Measurements from ENCODE around the gene TEX12.

Gene TEX12

DNA sequence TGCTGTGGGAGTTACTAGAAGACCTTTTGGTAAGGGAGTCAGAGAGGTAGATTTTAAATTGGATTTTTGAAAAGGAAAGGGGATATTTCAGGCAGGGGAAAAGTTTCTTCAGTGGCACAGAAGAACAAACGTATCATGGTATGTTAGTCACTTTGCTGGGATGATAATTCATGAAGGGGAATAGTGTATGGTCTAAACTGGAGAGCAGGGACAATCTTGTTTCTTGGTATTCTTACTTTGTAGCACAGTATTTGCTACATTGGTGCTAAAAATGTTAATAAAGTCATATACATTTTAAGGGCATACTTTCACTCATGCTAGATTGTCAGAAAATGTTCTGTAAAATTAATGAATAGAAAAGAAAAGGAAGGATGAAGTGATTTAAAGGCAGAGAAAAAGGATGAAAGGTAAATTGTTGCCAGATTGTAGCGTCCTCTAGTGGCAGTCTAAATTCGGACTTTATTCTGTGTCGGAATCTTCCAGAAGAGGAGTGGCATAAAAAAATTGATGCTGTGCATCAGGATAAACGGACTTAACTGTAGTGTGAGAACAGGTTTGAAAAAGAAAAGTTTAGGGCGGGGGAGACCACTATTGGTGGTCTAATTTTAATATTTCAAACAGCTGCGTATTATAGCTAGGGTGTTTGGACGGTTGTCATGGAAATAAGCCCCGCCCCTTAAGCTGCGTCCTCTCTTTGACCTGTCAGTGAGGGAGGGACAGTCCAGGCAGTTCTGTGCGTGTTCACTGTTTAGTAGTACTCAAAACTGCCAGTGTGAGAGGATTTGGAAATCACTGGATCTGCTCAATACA is 7.8 kb downstream of the TEX12 start, which contains the start of gene BCO2:
BCO2 (plus strand) TSS at position 724 of the 810 bp plus-strand sequence. CDS start 90 bp downstream, outside the sequence.
- no peak for TF ChIP-seq FOXP2 (optimal IDR thresholded peaks at IDR 0.05; ENCODE audit: control extremely low read depth, extremely low read length, insufficient read depth)
- TF ChIP-seq EZH2 (IDR thresholded peaks at IDR 0.05): no peak
- no peak for TF ChIP-seq POLR2AphosphoS5 (IDR thresholded peaks at IDR 0.05; ENCODE audit: borderline replicate concordance, low read depth, low read length)
- Histone ChIP-seq H3K9ac (ENCODE audit: insufficient read length) (no peak within 1 kb of the TSS), H3K36me3 (ENCODE audit: insufficient read depth, low read length) (no peaks in the 10 kb centered on the region), H3K9me3 (ENCODE audit: low read depth, low read length) (no peaks in the 10 kb centered on the region), H3K4me3 (0 out of 2 replicates have a peak within 1 kb of the TSS, but pooled peaks have one; percentile 16), H3K27ac (no peak within 1 kb of the TSS)
- DNase-seq (ENCODE audit: low read depth, low spot score): no peak

GRCh38 chr11:112175599-112175952 is 8.4 kb downstream of the TEX12 start:
- Histone ChIP-seq H3K4me3 (0 out of 2 replicates have a peak overlapping the region, but pooled peaks have one; percentile 16), H3K9ac (ENCODE audit: insufficient read length) (no peak overlapping the region), H3K9me3 (ENCODE audit: low read depth, low read length) (no peaks in the 10 kb centered on the region), H3K36me3 (ENCODE audit: insufficient read depth, low read length) (no peaks in the 10 kb centered on the region), H3K27ac (no peak overlapping the region)
- no peak for TF ChIP-seq EZH2 (IDR thresholded peaks at IDR 0.05)
- no peak for DNase-seq (ENCODE audit: low read depth, low spot score)

- no peak for TF ChIP-seq FOXP2 (optimal IDR thresholded peaks at IDR 0.05; ENCODE audit: control extremely low read depth, extremely low read length, insufficient read depth)
- no peak overlapping the region for H3K4me3 ChIP-seq
- H3K36me3 ChIP-seq (ENCODE audit: insufficient read depth, low read length): no peaks in the 10 kb centered on the region
- H3K9ac ChIP-seq (ENCODE audit: insufficient read length): no peak overlapping the region
- no peaks in the 10 kb centered on the region for H3K9me3 ChIP-seq (ENCODE audit: low read depth, low read length)
- H3K27ac ChIP-seq: no peak overlapping the region
- DNase-seq (ENCODE audit: low read depth, low spot score): no peak
Measured at GRCh38 chr11:112176077-112176476, 8.9 kb downstream of the TEX12 start.

DNA sequence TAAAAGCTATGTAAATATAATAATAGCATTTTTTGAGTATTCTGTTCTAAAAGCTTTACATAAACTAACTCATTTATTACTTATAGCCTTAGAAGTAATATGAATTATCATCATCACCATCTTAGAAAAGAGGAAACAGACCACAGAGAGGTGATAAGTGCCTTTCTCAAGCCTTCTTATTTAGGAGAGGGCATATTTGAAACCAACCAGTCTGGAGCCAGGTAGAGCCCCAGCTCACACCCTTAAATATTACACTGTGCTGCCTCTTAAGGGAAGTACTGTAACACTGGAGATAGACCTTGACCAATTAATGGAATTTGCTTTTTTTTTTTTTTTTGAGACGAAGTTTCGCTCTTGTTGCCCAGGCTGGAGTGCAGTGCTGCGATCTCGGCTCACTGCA is 10.4 kb downstream of the TEX12 start:
- Histone ChIP-seq H3K27ac (no peak overlapping the region), H3K36me3 (ENCODE audit: insufficient read depth, low read length) (no peaks in the 10 kb centered on the region), H3K4me3 (no peak overlapping the region), H3K9me3 (ENCODE audit: low read depth, low read length) (no peaks in the 10 kb centered on the region), H3K9ac (ENCODE audit: insufficient read length) (no peak overlapping the region)
- DNase-seq (ENCODE audit: low read depth, low spot score): no peak
- TF ChIP-seq FOXP2 (optimal IDR thresholded peaks at IDR 0.05; ENCODE audit: control extremely low read depth, extremely low read length, insufficient read depth): no peak
- TF ChIP-seq POLR2AphosphoS5 (IDR thresholded peaks at IDR 0.05; ENCODE audit: borderline replicate concordance, low read depth, low read length): no peak
- no peak for TF ChIP-seq EZH2 (IDR thresholded peaks at IDR 0.05)

GRCh38 chr11:112178428-112178827 is 11.3 kb downstream of the TEX12 start:
- Histone ChIP-seq H3K36me3 (ENCODE audit: insufficient read depth, low read length) (no peaks in the 10 kb centered on the region), H3K9ac (ENCODE audit: insufficient read length) (no peak overlapping the region), H3K27ac (no peak overlapping the region), H3K4me3 (no peak overlapping the region), H3K9me3 (ENCODE audit: low read depth, low read length) (no peaks in the 10 kb centered on the region)
- no peak for DNase-seq (ENCODE audit: low read depth, low spot score)
- no peak for TF ChIP-seq FOXP2 (optimal IDR thresholded peaks at IDR 0.05; ENCODE audit: control extremely low read depth, extremely low read length, insufficient read depth)
- no peak for TF ChIP-seq POLR2AphosphoS5 (IDR thresholded peaks at IDR 0.05; ENCODE audit: borderline replicate concordance, low read depth, low read length)
- TF ChIP-seq EZH2 (IDR thresholded peaks at IDR 0.05): no peak

DNA sequence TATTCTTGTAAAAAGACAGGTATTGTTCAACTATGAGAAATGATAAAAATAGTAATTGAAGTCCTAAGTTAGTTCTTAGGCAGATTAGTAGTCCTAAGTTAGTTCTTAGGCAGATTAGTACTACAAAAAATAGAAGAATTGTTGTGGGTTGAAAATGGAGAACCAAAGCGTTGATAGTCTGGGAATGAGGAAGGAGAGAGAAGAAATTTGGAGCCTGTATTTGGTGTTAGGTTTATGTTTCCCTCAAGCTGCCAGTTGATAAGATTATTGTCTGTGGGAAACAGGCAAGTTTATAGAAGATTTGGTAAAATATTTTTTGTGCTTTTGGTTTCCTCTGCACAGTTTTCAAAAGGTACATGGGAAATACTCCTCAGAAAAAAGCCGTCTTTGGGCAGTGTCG is 11.8 kb downstream of the TEX12 start:
- Histone ChIP-seq H3K36me3 (ENCODE audit: insufficient read depth, low read length) (no peaks in the 10 kb centered on the region), H3K9me3 (ENCODE audit: low read depth, low read length) (no peaks in the 10 kb centered on the region), H3K4me3 (no peak overlapping the region), H3K9ac (ENCODE audit: insufficient read length) (no peak overlapping the region), H3K27ac (no peak overlapping the region)
- DNase-seq (ENCODE audit: low read depth, low spot score): no peak
- TF ChIP-seq POLR2AphosphoS5 (IDR thresholded peaks at IDR 0.05; ENCODE audit: borderline replicate concordance, low read depth, low read length): no peak
- no peak for TF ChIP-seq EZH2 (IDR thresholded peaks at IDR 0.05)
- no peak for TF ChIP-seq FOXP2 (optimal IDR thresholded peaks at IDR 0.05; ENCODE audit: control extremely low read depth, extremely low read length, insufficient read depth)

GRCh38 chr11:112179601-112180000 is 12.4 kb downstream of the TEX12 start:
- no peak for DNase-seq (ENCODE audit: low read depth, low spot score)
- H3K9ac ChIP-seq (ENCODE audit: insufficient read length): no peak overlapping the region
- H3K27ac ChIP-seq: no peak overlapping the region
- H3K9me3 ChIP-seq (ENCODE audit: low read depth, low read length): no peaks in the 10 kb centered on the region
- no peak for TF ChIP-seq EZH2 (IDR thresholded peaks at IDR 0.05)
- TF ChIP-seq FOXP2 (optimal IDR thresholded peaks at IDR 0.05; ENCODE audit: control extremely low read depth, extremely low read length, insufficient read depth): no peak
- no peak for TF ChIP-seq POLR2AphosphoS5 (IDR thresholded peaks at IDR 0.05; ENCODE audit: borderline replicate concordance, low read depth, low read length)
- no peaks in the 10 kb centered on the region for H3K36me3 ChIP-seq (ENCODE audit: insufficient read depth, low read length)
- H3K4me3 ChIP-seq: no peak overlapping the region

GRCh38 chr11:112182867-112183266 is 15.7 kb downstream of the TEX12 start:
- no peaks in the 10 kb centered on the region for H3K9me3 ChIP-seq (ENCODE audit: low read depth, low read length)
- no peak for DNase-seq (ENCODE audit: low read depth, low spot score)
- TF ChIP-seq EZH2 (IDR thresholded peaks at IDR 0.05): no peak
- H3K36me3 ChIP-seq (ENCODE audit: insufficient read depth, low read length): no peaks in the 10 kb centered on the region
- H3K9ac ChIP-seq (ENCODE audit: insufficient read length): no peak overlapping the region
- H3K27ac ChIP-seq: no peak overlapping the region
- no peak overlapping the region for H3K4me3 ChIP-seq

DNA sequence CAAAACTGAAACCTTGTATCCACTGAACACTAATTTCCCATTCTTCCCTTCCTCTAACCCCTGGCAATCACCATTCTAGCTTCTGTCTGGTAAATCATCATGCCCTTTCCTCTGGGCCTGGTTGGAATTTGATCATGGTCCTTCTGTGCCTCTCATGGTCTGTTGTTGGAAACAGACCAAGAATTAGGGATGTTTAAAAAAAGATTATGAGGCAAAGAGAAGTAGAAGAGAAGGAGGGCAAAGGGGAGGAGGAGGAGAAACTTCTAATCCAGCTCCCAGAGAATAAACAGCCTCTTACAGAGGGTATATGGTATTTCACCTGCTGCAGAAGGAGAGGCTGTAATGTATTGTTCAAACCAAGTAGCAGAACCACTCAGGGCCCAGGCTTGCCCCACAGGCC is 18.7 kb downstream of the TEX12 start:
- Histone ChIP-seq H3K36me3 (ENCODE audit: insufficient read depth, low read length) (no peaks in the 10 kb centered on the region), H3K27ac (no peak overlapping the region), H3K9me3 (ENCODE audit: low read depth, low read length) (no peaks in the 10 kb centered on the region), H3K4me3 (no peak overlapping the region), H3K9ac (ENCODE audit: insufficient read length) (no peak overlapping the region)
- DNase-seq (ENCODE audit: low read depth, low spot score): no peak
- TF ChIP-seq EZH2 (IDR thresholded peaks at IDR 0.05) (no peak), POLR2AphosphoS5 (IDR thresholded peaks at IDR 0.05; ENCODE audit: borderline replicate concordance, low read depth, low read length) (no peak), FOXP2 (optimal IDR thresholded peaks at IDR 0.05; ENCODE audit: control extremely low read depth, extremely low read length, insufficient read depth) (no peak)
